Lung (tissue), 13 donors: ENCODE measurements around the gene SORD. TPM values are rescaled to one million over a fixed set of nuclear protein-coding genes. Genes with fewer than 3 reads are reported as not detected.

Experiments used
- ATAC-seq: fragments of 200-7000 bp; cut with Tn5 transposase; one replicate; pipeline ENCODE4 v1.9.1; 2020; ENCODE audit warnings: moderate number of reproducible peaks; ENCODE audit not compliant: insufficient read depth, low FRiP score
- DNase-seq, 3 donors: peaks; one replicate each; pipeline ENCODE4 v3.0.0-alpha.2; 2013 to 2017
- H3K27ac ChIP-seq, 2 donors: one replicate each; pipeline ENCODE4 v1.5.1; 2013; ENCODE audit warnings: mild to moderate bottlenecking in 2 of 2, moderate library complexity in 2 of 2, control low read depth in 1 of 2, inconsistent platforms in 1 of 2, low read depth in 1 of 2, low read length in 1 of 2
- H3K27me3 ChIP-seq, 3 donors: one replicate each; pipeline ENCODE4 v1.5.1; 2013; ENCODE audit warnings: low read length in 2 of 3; ENCODE audit not compliant: control insufficient read depth in 3 of 3, insufficient read depth in 3 of 3
- H3K36me3 ChIP-seq, 4 donors: one replicate each; pipeline ENCODE4 v1.5.1; 2013; ENCODE audit warnings: low read length in 4 of 4, mild to moderate bottlenecking in 1 of 4, moderate library complexity in 1 of 4; ENCODE audit not compliant: control insufficient read depth in 4 of 4, insufficient read depth in 4 of 4
- H3K4me1 ChIP-seq, 5 donors: one replicate each; pipeline ENCODE4 v1.5.1; 2013; ENCODE audit warnings: low read length in 5 of 5, mild to moderate bottlenecking in 2 of 5, moderate library complexity in 1 of 5; ENCODE audit not compliant: control insufficient read depth in 5 of 5, insufficient read depth in 5 of 5
- H3K4me3 ChIP-seq: one replicate; pipeline ENCODE4 v1.5.1; 2013; ENCODE audit warnings: mild to moderate bottlenecking, control low read depth, moderate library complexity
- H3K9ac ChIP-seq, 2 donors: one replicate each; pipeline ENCODE4 v1.5.1; 2013; ENCODE audit warnings: low read length in 2 of 2, control low read depth in 1 of 2; ENCODE audit not compliant: insufficient read depth in 1 of 2
- H3K9me3 ChIP-seq, 4 donors: one replicate each; pipeline ENCODE4 v1.5.1; 2013; ENCODE audit warnings: low read length in 3 of 4, mild to moderate bottlenecking in 1 of 4, moderate library complexity in 1 of 4; ENCODE audit not compliant: control insufficient read depth in 4 of 4, insufficient read depth in 3 of 4
- CTCF ChIP-seq: IDR thresholded peaks from 2 replicates; pipeline ENCODE4 v1.5.1; 2012; ENCODE audit warnings: mild to moderate bottlenecking; ENCODE audit errors: control extremely low read depth, extremely low read depth
- WGBS, 2 donors: extraction: QIAGEN DNeasy Blood & Tissue Kit; methylation state at CpG; one replicate each; pipeline ENCODE4 v1.1.7; 2013; 5-methylcytosine and 5-hydroxymethylcytosine counted together
- polyA plus RNA-seq, 2 donors: library from polyadenylated mRNA; stranded (reverse); fragments of 200-250 nt; gene quantifications; one replicate each; pipeline ENCODE4 v1.2.1, GENCODE V29; 2013
- small RNA-seq: library from RNA; depleted of rRNA; stranded (forward); fragments of <200 nt; gene quantifications from one replicate; pipeline ENCODE3, GENCODE V24; 2014; ENCODE audit warnings: low replicate concordance
- total RNA-seq, 2 donors: library from RNA; depleted of rRNA in 1 of 2; stranded (reverse); fragments of >200 nt in 1 of 2; gene quantifications; one replicate each; pipeline ENCODE4 v1.2.1, GENCODE V29; 2014 to 2021
- donor health status: control.
- donor health status: control.
- donor health status: Bipolar disorder and iron deficiency.
- donor health status: healthy.
- donor health status: DM: yes; HTN: yes; CAD: no.

SORD gene
- total and polyA plus RNA-seq, 4 donors, result 3.5 to 18.2 (median 16.4) TPM

GRCh38 chr15:45122719-45123118 lies 99.7 kb downstream of the SORD start:
- no peak for TF ChIP-seq CTCF
- DNase-seq (no peak), ATAC-seq (no peak)
- Histone ChIP-seq H3K36me3 (peaks cover 0 to 3% (median 0%) of the 10 kb centered on the region in 4 donors), H3K27ac (no peak overlapping the region), H3K9ac (no peak overlapping the region), H3K27me3 (peaks cover 0 to 28% (median 27%) of the 10 kb centered on the region in 3 donors), H3K4me1 (peaks cover 0 to 2% (median 0%) of the 10 kb centered on the region in 5 donors), H3K9me3 (peaks cover 0 to 4% (median 0%) of the 10 kb centered on the region in 4 donors), H3K4me3 (no peak overlapping the region)
- 83 to 87% methylated on average over 7 of the region's 7 CpGs for WGBS, 2 donors

GRCh38 chr15:45123397-45123796 lies 100.4 kb downstream of the SORD start:
- peak; percentile 43 to 63 (median 50) for DNase-seq
- ATAC-seq, result peak; percentile 25

DNA sequence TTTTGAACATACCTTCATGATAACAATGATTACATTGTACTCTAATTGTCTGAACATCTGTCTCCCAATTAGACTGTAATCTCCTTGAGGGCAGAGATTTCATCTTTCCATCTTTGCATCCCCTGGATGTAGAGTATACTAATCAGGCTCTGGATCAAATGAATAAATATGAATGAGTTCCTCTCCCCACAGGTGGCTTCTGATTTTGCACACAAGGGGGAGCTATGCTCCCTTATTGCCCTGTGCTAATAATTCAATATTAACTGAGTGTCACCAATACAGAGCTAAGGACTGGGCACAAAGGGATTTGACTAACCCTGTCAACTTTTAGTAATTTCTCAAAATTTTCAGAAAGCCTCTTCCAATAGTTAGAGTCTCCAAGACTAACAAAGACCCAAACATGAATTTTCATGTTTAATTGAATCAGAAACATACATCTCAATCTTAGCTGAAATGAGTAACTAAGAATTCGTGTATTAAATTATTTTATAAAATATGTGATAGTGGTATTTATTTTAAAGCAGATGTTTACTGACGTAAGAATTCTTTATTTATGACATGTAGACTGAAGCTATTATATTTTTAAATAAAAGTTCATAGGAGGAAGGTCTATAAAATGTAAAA lies 103.7 kb downstream of the SORD start:
- 68 to 71% methylated on average over 2 of the region's 2 CpGs for WGBS, 2 donors
- ATAC-seq (no peak), DNase-seq (no peak)
- Histone ChIP-seq H3K27ac (no peak overlapping the region), H3K36me3 (no peaks in the 10 kb centered on the region), H3K4me3 (no peak overlapping the region), H3K27me3 (peaks cover 0 to 56% (median 55%) of the 10 kb centered on the region in 3 donors), H3K9ac (no peak overlapping the region), H3K9me3 (no peaks in the 10 kb centered on the region), H3K4me1 (peaks cover 0 to 10% (median 0%) of the 10 kb centered on the region in 5 donors)
- peak; percentile 11 for TF ChIP-seq CTCF

More at GRCh38 chr15:45123397-45123796, 100.4 kb downstream of the SORD start:
- peaks cover 0 to 3% (median 0%) of the 10 kb centered on the region in 4 donors for H3K36me3 ChIP-seq
- no peak for TF ChIP-seq CTCF
- no peaks in the 10 kb centered on the region for H3K4me1 ChIP-seq
- H3K27ac ChIP-seq, result no peak overlapping the region
- peaks cover 0 to 3% (median 0%) of the 10 kb centered on the region in 4 donors for H3K9me3 ChIP-seq
- no peak overlapping the region for H3K9ac ChIP-seq
- H3K4me3 ChIP-seq, result no peak overlapping the region
- peaks cover 0 to 34% (median 32%) of the 10 kb centered on the region in 3 donors for H3K27me3 ChIP-seq

Small RNAs within 50 kb of the gene (small RNA-seq; reads per million reads assigned to genes)
- not detected for gene RF00019
- not detected for gene RNU1-78P
- gene RNU6-966P, result not detected

Other genes starting within 250 kb of the SORD start
- not detected for gene TERB2, start 66.5 kb upstream of the SORD start, total RNA-seq
- not detected for gene TERB2, start 66.5 kb upstream of the SORD start, polyA plus RNA-seq
- 1 to 10 TPM; 2.0 to 3.8 TPM for gene DUOX2, start 91.0 kb downstream of the SORD start, total RNA-seq
- 1 to 10 TPM; 1.0 to 2.1 TPM for gene DUOX2, start 91.0 kb downstream of the SORD start, polyA plus RNA-seq
- gene DUOXA2, start 91.1 kb downstream of the SORD start, total RNA-seq, result under 1 TPM in 1 of 2 donors, not detected in 1; 0.48 TPM
- gene DUOXA2, start 91.1 kb downstream of the SORD start, polyA plus RNA-seq, result under 1 TPM; 0.98 TPM
- 100 to 1,000 TPM in 1 of 2 donors, 10 to 100 TPM in 1; 42.6 to 203 TPM for gene DUOXA1, start 106.7 kb downstream of the SORD start, total RNA-seq
- gene DUOXA1, start 106.7 kb downstream of the SORD start, polyA plus RNA-seq, result 100 to 1,000 TPM in 1 of 2 donors, 10 to 100 TPM in 1; 86.8 to 129 TPM
- gene DUOX1, start 106.8 kb downstream of the SORD start, total RNA-seq, result 100 to 1,000 TPM in 1 of 2 donors, 10 to 100 TPM in 1; 61.7 to 363 TPM
- gene DUOX1, start 106.8 kb downstream of the SORD start, polyA plus RNA-seq, result 100 to 1,000 TPM in 1 of 2 donors, 10 to 100 TPM in 1; 70.5 to 160 TPM
- 10 to 100 TPM in 1 of 2 donors, 1 to 10 TPM in 1; 4.6 to 15.9 TPM for gene SHF, start 164.8 kb downstream of the SORD start, total RNA-seq
- 1 to 10 TPM; 1.9 to 3.4 TPM for gene SHF, start 164.8 kb downstream of the SORD start, polyA plus RNA-seq
- 1 to 10 TPM in 1 of 2 donors, under 1 TPM in 1; 0.28 to 1.5 TPM for gene SLC28A2, start 229.0 kb downstream of the SORD start, total RNA-seq
- gene SLC28A2, start 229.0 kb downstream of the SORD start, polyA plus RNA-seq, result under 1 TPM; 0.10 to 0.23 TPM